Activated CD8-positive, alpha-beta T cell treated with anti-CD3 and anti-CD28 coated beads, Interleukin-2, amount 10 ng/mL, durations not matched to agents 7 days and 5 days (primary cell): ENCODE results near the gene BLACAT1. TPM values are rescaled to one million over a fixed set of nuclear protein-coding genes. Genes with fewer than 3 reads are reported as not detected.

ENCODE experiments used
- ATAC-seq: fragments of 150-1000 bp; cut with Tn5 transposase; one replicate; pipeline ENCODE4 v1.10.0; 2021; ENCODE audit warnings: moderate library complexity
- CTCF ChIA-PET: fragments of 350-600 bp; sonication (Branson Sonifier 250); formaldehyde crosslinking; loops from one replicate; lab custom pipeline; 2021; ENCODE audit warnings: antibody characterized with exemption; lab: Charles Lee
- POLR2A ChIA-PET: fragments of 350-600 bp; sonication (Branson Sonifier 250); formaldehyde crosslinking; loops from one replicate; lab custom pipeline; 2021; ENCODE audit warnings: antibody characterized with exemption; lab: Charles Lee
- DNase-seq: peaks from one replicate; pipeline ENCODE4 v3.0.0-alpha.2; 2020
- H3K27ac Mint-ChIP-seq: one replicate; pipeline ENCODE4 v1.8.0; 2021; ENCODE audit warnings: mild to moderate bottlenecking, mixed read lengths
- H3K27me3 Mint-ChIP-seq: one replicate; pipeline ENCODE4 v1.8.0; 2021; ENCODE audit warnings: low read depth, mixed read lengths
- H3K36me3 Mint-ChIP-seq: one replicate; pipeline ENCODE4 v1.8.0; 2021; ENCODE audit warnings: low read depth, mixed read lengths
- H3K4me1 Mint-ChIP-seq: one replicate; pipeline ENCODE4 v1.8.0; 2021; ENCODE audit warnings: low read depth, mixed read lengths
- H3K4me3 Mint-ChIP-seq: one replicate; pipeline ENCODE4 v1.8.0; 2021; ENCODE audit warnings: mild to moderate bottlenecking, mixed read lengths
- H3K9me3 Mint-ChIP-seq: one replicate; pipeline ENCODE4 v1.8.0; 2022; ENCODE audit warnings: mixed read lengths; ENCODE audit not compliant: insufficient read depth
- total RNA-seq, 2 experiments: library from RNA; stranded (reverse); gene quantifications; one replicate each; pipeline ENCODE4 v1.2.3, GENCODE V29; 2021

Gene BLACAT1
- under 1 TPM; 0.16 TPM for total RNA-seq

DNA sequence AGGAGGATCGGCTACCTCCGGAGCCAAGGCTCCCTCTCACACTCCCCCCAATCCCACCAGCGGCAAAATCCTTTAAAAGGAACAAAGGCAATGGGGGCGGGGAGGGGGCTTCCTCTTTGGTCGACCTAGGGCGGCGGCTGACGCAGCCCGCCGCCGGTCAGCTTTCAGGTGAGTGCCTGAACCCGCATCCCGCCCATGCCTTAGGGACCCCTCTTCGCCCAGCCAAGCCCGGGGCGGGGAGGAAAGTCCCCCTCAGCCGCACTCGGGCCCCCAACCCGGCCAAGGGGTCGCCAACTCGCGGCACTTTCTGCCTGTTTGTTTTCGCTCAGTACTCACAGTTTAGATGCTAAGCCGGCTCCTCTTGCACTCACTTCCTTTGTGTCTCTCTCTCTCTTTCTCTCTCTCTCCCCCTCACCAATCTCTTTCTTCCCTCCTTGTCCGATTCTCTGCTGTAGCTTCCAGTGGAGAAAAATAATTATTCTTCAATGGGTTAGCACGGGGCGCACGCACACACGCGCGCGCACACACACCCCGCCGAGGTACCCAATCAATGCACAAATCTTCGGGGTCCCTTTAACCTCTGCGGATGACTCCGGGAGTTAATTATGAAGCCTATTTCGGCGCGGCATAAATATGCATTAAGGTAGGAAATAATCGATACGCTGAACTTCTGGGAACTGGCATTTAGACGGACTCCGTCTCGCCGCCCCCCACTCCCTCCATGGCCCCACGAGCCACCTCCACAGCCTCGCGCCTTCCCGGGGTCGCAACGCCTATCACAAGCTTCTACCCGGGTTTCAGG, at the start of gene BLACAT1:
Gene BLACAT1 (minus strand): TSS at position 465 of the 802 bp plus-strand sequence.
- Mint-ChIP-seq H3K9me3 (no peaks in the 10 kb centered on the region), H3K27ac (no peak within 1 kb of the TSS), H3K4me1 (peaks cover 11% of the 10 kb centered on the region), H3K36me3 (no peaks in the 10 kb centered on the region), H3K27me3 (peaks cover 74% of the 10 kb centered on the region), H3K4me3 (peak within 1 kb of the TSS; percentile 52)
- CTCF ChIA-PET = interaction anchor here (0.8 to 3.4 kb wide), 6 partner anchors 20 to 33 kb away, joined by 3 to 16 read pairs (median 3); no protein-coding TSS in a partner anchor
- POLR2A ChIA-PET = interaction anchor here (0.8 to 1.2 kb wide), 2 partner anchors 15 to 59 kb away, joined by 3 to 5 read pairs; no protein-coding TSS in a partner anchor
- ATAC-seq (no peak), DNase-seq (no peak)

GRCh38 chr1:205505076-205505729, 49.4 kb upstream of the BLACAT1 start:
- no peak for DNase-seq
- POLR2A ChIA-PET = no interaction called here
- peak overlapping the region; percentile 75 for H3K4me3 Mint-ChIP-seq
- CTCF ChIA-PET = interaction anchor here (1.2 to 1.5 kb wide), 2 partner anchors 19 to 20 kb away, joined by 3 to 4 read pairs; no protein-coding TSS in a partner anchor
- H3K4me1 Mint-ChIP-seq = peaks cover 12% of the 10 kb centered on the region
- H3K9me3 Mint-ChIP-seq = no peaks in the 10 kb centered on the region
- H3K36me3 Mint-ChIP-seq = no peaks in the 10 kb centered on the region
- peaks cover 3% of the 10 kb centered on the region for H3K27me3 Mint-ChIP-seq
- no peak overlapping the region for H3K27ac Mint-ChIP-seq
- ATAC-seq = no peak

DNA sequence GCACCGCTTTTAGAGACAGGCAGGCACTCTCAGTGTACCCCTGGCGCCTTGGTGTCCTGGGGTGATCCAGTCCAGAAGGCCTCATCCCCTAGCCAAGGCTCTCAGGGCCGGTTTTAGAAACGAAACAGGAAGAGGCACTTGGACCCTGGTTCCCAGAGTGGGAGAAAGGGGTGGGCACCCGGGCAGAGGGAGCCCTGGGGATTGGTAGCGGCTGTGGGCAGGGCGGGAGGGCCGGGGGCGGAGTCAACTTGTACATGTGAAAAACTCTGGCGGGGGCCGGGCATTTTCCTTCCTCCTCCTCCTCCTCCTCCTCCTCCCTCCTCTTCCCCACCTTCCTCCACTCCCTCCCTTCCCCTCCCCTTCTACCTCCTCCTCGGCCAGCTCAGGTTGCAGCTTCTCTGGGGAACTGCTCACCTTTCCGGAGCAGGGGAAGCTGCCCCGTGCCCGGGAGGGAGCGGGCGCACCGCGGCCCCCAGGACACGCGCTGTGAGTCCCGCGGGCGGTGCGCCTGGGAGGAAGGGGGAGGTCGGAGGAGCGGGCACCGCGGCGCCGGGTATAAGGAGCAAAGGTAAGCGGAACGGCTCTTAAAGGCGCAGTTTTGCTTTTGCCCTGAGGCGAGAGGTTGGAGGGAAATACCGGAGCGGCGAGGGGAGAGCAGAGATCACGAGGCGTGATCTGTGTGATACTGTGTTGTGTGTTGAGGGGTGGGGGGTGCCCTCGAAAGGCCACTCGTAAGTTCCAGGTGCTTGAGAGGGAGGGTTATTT, 48.6 kb upstream of the BLACAT1 start, which contains the start of gene CDK18:
Gene CDK18 (plus strand): TSS at position 359 of the 765 bp plus-strand sequence. CDS start 18,499 bp downstream, outside the sequence.
- DNase-seq (peak; percentile 64), ATAC-seq (peak; percentile 77)
- Mint-ChIP-seq H3K27ac (peak within 1 kb of the TSS; percentile 30), H3K36me3 (no peaks in the 10 kb centered on the region), H3K9me3 (no peaks in the 10 kb centered on the region), H3K27me3 (peaks cover 3% of the 10 kb centered on the region), H3K4me1 (peaks cover 12% of the 10 kb centered on the region), H3K4me3 (peak within 1 kb of the TSS; percentile 75)
- ChIA-PET CTCF (interaction anchor here (0.8 to 1.5 kb wide), 3 partner anchors 19 to 128 kb away, joined by 3 to 4 read pairs (median 3); partner anchors contain the start of gene ELK4), POLR2A (no interaction called here)

DNA sequence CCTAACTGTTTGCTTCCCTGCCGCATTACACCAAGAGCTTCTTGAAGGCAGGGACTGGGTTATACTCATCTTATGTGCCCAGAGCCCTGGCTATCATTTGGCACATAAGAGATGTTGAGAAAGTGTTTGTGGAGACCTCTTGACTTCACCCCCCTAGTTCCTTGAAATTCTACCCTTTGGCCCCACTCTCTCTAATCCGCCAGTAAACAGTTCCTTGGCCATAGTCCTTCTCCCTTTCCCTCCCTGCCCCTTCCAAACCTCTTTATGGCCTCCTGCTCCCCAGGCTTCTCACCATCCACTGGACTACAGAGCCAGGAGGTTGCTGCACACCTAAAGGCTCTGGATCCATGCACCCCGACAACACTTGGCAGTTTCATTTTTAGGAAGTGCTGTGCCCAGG, 47.1 kb upstream of the BLACAT1 start:
- Mint-ChIP-seq H3K4me3 (no peak overlapping the region), H3K27ac (no peak overlapping the region), H3K36me3 (no peaks in the 10 kb centered on the region), H3K4me1 (peaks cover 12% of the 10 kb centered on the region), H3K27me3 (peaks cover 3% of the 10 kb centered on the region), H3K9me3 (no peaks in the 10 kb centered on the region)
- ATAC-seq = no peak
- ChIA-PET CTCF (interaction anchor here (1.1 to 2.0 kb wide), 4 partner anchors 18 to 155 kb away, joined by 4 to 7 read pairs (median 5); no protein-coding TSS in a partner anchor), POLR2A (interaction anchor here (1.1 kb wide), 1 partner anchor 9 kb away, joined by 3 read pairs; no protein-coding TSS in a partner anchor)
- no peak for DNase-seq

- Mint-ChIP-seq H3K27ac (no peak overlapping the region), H3K27me3 (peaks cover 7% of the 10 kb centered on the region), H3K4me1 (peaks cover 12% of the 10 kb centered on the region), H3K4me3 (no peak overlapping the region), H3K9me3 (no peaks in the 10 kb centered on the region), H3K36me3 (no peaks in the 10 kb centered on the region)
- ChIA-PET CTCF (interaction anchor here (1.1 to 2.5 kb wide), 7 partner anchors 14 to 156 kb away, joined by 4 to 11 read pairs (median 5); no protein-coding TSS in a partner anchor), POLR2A (interaction anchor here (1.1 to 1.5 kb wide), 2 partner anchors 9 to 130 kb away, joined by 3 read pairs; no protein-coding TSS in a partner anchor)
- ATAC-seq (no peak), DNase-seq (no peak)
Observed at GRCh38 chr1:205502111-205502810, 46.4 kb upstream of the BLACAT1 start.

DNA sequence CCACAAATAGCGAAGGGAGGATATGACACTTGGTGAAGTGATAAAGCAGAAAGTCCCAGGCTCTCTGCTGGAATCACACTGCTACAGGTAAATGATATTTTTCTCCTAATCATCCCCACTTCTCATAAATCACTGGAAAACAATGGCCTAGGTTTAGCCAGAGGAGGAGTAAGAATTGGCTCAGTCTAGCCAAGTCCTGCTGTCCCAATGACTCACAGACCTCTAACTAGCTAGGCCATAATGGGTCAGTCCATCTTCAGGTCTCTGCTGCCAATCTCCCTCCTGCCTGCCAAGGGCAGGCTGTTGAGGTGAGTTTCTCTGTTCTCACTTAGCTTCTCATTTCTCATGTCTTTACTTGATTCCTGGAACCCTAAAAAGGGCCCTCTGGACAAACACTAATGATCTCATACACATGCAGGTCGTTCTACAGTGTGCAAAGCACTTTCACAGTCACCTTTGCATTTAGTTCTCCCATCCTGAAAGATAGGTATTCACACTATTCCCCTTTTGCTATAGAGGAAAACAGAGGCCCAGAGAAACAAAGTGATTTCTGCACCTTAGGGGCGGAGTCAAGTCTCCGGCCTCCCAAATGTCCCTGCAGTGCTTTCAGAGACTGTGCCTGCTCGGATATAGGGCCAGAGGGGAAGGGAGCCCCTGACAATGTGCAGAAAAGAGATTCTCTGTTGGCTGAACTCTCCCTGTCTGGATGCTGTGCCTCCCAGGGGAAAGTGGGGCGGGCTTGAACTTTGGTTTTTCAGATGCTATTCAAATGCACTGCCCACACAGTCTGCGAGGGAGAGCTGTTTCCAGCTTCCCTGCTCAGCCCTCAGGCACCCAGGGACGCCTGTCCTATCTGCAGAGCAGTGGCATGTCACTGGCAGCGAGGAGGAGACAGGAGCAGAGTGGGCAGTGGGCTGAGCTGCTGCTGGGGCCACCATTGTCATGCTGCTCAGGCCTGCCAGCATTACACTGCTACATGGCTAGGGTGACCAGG, 44.7 kb upstream of the BLACAT1 start:
- Mint-ChIP-seq H3K4me3 (no peak overlapping the region), H3K9me3 (no peaks in the 10 kb centered on the region), H3K4me1 (peaks cover 12% of the 10 kb centered on the region), H3K27ac (no peak overlapping the region), H3K36me3 (no peaks in the 10 kb centered on the region), H3K27me3 (peaks cover 9% of the 10 kb centered on the region)
- no peak for ATAC-seq
- no peak for DNase-seq
- ChIA-PET CTCF (interaction anchor here (0.6 to 2.5 kb wide), 8 partner anchors 9 to 157 kb away, joined by 3 to 11 read pairs (median 6); no protein-coding TSS in a partner anchor), POLR2A (interaction anchor here (1.5 kb wide), 1 partner anchor 132 kb away, joined by 3 read pairs; no protein-coding TSS in a partner anchor)

DNA sequence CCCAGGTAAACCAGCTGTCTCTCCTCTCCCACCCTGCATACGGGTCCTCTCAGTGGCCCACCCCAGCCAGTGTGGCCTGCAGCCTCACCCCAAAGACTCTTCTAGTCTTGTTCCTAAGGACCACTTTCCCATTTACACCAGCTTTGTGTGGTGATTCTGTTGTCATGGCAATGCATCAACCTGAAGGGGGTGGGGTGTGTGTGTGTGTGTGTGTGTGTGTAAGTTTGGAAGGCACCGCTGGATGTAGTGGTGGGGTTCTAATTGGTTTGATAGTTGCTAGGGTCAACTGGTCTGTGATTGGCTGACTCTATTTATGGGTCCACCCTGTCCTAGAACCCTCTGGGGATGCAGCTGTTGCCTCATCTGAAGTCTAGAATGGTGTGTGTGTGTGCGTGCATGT, 43.9 kb upstream of the BLACAT1 start:
- DNase-seq = no peak
- Mint-ChIP-seq H3K27ac (no peak overlapping the region), H3K4me3 (no peak overlapping the region), H3K4me1 (peaks cover 4% of the 10 kb centered on the region), H3K9me3 (no peaks in the 10 kb centered on the region), H3K36me3 (no peaks in the 10 kb centered on the region), H3K27me3 (peaks cover 9% of the 10 kb centered on the region)
- POLR2A ChIA-PET = no interaction called here
- CTCF ChIA-PET = interaction anchor here (0.7 to 2.5 kb wide), 7 partner anchors 9 to 164 kb away, joined by 3 to 16 read pairs (median 5); no protein-coding TSS in a partner anchor
- no peak for ATAC-seq

- Mint-ChIP-seq H3K36me3 (no peaks in the 10 kb centered on the region), H3K27ac (no peak overlapping the region), H3K9me3 (no peaks in the 10 kb centered on the region), H3K27me3 (peaks cover 13% of the 10 kb centered on the region), H3K4me3 (no peak overlapping the region), H3K4me1 (peaks cover 8% of the 10 kb centered on the region)
- ChIA-PET CTCF (interaction anchor here (2.6 kb wide), 1 partner anchor 26 kb away, joined by 12 read pairs; no protein-coding TSS in a partner anchor), POLR2A (no interaction called here)
- no peak for DNase-seq
- no peak for ATAC-seq
Observed at GRCh38 chr1:205497351-205497750, 41.5 kb upstream of the BLACAT1 start.

GRCh38 chr1:205496661-205497060, 40.8 kb upstream of the BLACAT1 start:
- ATAC-seq (no peak), DNase-seq (no peak)
- Mint-ChIP-seq H3K36me3 (no peaks in the 10 kb centered on the region), H3K27ac (no peak overlapping the region), H3K27me3 (peaks cover 17% of the 10 kb centered on the region), H3K9me3 (no peaks in the 10 kb centered on the region), H3K4me3 (no peak overlapping the region), H3K4me1 (peaks cover 8% of the 10 kb centered on the region)
- CTCF ChIA-PET = interaction anchor here (2.6 kb wide), 1 partner anchor 27 kb away, joined by 12 read pairs; no protein-coding TSS in a partner anchor
- POLR2A ChIA-PET = no interaction called here
